Heart left ventricle (tissue), 13 donors: ENCODE measurements around the gene OLFM2.

Experiments used
- CTCF ChIP-seq, 12 donors: fragments of 200-600 bp; sonication (generic) in 4 of 12; IDR thresholded peaks; one replicate each; pipeline versions ENCODE4 v1.5.0 to v1.8.0; 2018 to 2022; ENCODE audit warnings: antibody characterized with exemption in 12 of 12, mild to moderate bottlenecking in 5 of 12
- POLR2A ChIP-seq, 2 donors: fragments of 450-650 bp; IDR thresholded peaks; one replicate each; pipeline ENCODE4 v1.6.1; 2017; ENCODE audit warnings: antibody characterized with exemption in 2 of 2, mild to moderate bottlenecking in 2 of 2, moderate library complexity in 2 of 2
- donor health status: ischemic (EF 13 %, LVEDD 7.1; RV severe dilation, severe dysfunction).
- donor health status: DM: no; HTN: yes; CAD: no.
- donor health status: DM: no; HTN: no; CAD: no.
- donor health status: ischemic (EF 25% LVEDD 6.9; RV normal size, moderate dysfunction).
- donor health status: ischemic (EF 25% LVEDD 5.7; RV mildly dilated, moderate dysfunction).
- donor health status: ischemic (EF 35%, LVEDD 5.7; RV mildly dilated, moderate dysfunction).
- donor health status: nonischemic (EF 11% LVEDD 7.7; RV severe dilation, severe dysfunction).
- donor health status: DM: yes; HTN: yes; CAD: no.
- donor health status: PGD.
- donor health status: ischemic (EF 29% LVEDD 5.4; RV normal size, mild dysfunction).
- donor health status: nonischemic (EF 23%, LVEDD 6.1; RV moderate dilation, normal function).

- no peak for TF ChIP-seq POLR2A (IDR thresholded peaks at IDR 0.05)
- TF ChIP-seq CTCF (IDR thresholded peaks at IDR 0.05), result no peak
These were observed at the start of gene OLFM2 for GRCh38 chr19:9936326-9937000.
